ENCODE results near the gene IGF1R. TPM values are rescaled to one million over a fixed set of nuclear protein-coding genes. Genes with fewer than 3 reads are reported as not detected.

The IGF1R gene
- total and polyA plus RNA-seq, 2 of the 13 experiments (the other 11 are each of a cell fraction or from before 2014, with no cell fraction given) = 15.9 to 18.4 TPM

DNA sequence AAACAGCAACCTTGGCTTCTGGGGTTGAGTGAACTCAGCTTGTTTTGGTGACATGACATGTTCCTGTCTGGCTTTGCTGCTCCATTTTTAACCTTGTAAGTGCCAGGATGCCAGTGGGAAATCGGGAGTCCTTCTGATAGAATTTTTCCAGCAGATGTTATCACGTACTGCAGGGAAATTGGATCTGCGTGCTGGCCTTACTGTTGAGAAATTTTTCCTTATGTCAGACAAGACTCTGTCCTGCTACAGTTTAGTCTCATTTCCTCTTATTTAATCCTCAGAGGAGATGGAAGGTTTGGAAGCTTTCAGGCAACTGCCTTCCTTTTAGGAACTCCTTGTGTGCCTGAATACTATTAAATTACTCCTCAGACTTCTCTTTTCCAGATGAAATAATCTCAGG, 278.7 kb downstream of the IGF1R start:
- BruUV-seq (replicated peaks) = no TSS peak
- 97% methylated on average over 3 of the region's 3 CpGs for WGBS (ENCODE audit: low lambda C conversion rate)
- no peak for DNase-seq (ENCODE audit: low spot score)
- Histone ChIP-seq H3K79me2 (ENCODE audit: insufficient read depth, low read length) (no peaks in the 10 kb centered on the region), H3K27ac (ENCODE audit: extremely low read length, insufficient read depth, low read length) (no peak overlapping the region), H3K9ac (ENCODE audit: insufficient read depth, low read depth, low read length) (no peak overlapping the region), H3K4me2 (ENCODE audit: low read depth, low read length) (no peak overlapping the region), H2AFZ (ENCODE audit: low read length) (no peak overlapping the region), H3K9me3 (ENCODE audit: low read length) (no peaks in the 10 kb centered on the region), H3K27me3 (ENCODE audit: control insufficient read depth in 1 of 2, insufficient read depth in 2 of 2, low read length in 2 of 2) (no peaks in the 10 kb centered on the region), H3K36me3 (replicated peaks in 1 of 2; ENCODE audit: control insufficient read depth in 1 of 2, insufficient read depth in 2 of 2, low read length in 2 of 2) (peaks cover 34 to 71% of the 10 kb centered on the region in 2 experiments), H3K4me1 (ENCODE audit: insufficient read depth, low read length) (no peaks in the 10 kb centered on the region), H4K20me1 (ENCODE audit: insufficient read depth, low read length) (0 out of 2 replicates have a peak, but pooled peaks cover 6% of the 10 kb centered on the region), H3K4me3 (replicated peaks in 1 of 3; ENCODE audit: insufficient read depth in 1 of 3, low read depth in 2 of 3, low read length in 3 of 3) (no peak overlapping the region)
- POLR2A ChIA-PET = no interaction called here
- FAIRE-seq = no peak
- in situ Hi-C loops (cut with HindIII; ENCODE audit: extremely low pct_ligation_motif_present, low pct_unique_long_range_greater_than_20kb) = no loop called here
- no peak for TF ChIP-seq ZNF788 (CRISPR knock-in tag; IDR thresholded peaks at IDR 0.05; ENCODE audit: borderline replicate concordance)
- no peak for TF ChIP-seq ISL2 (CRISPR knock-in tag; IDR thresholded peaks at IDR 0.05)
- TF ChIP-seq IKZF5 (CRISPR knock-in tag; IDR thresholded peaks at IDR 0.05) = no peak
- TF ChIP-seq ZNF263 (CRISPR knock-in tag; IDR thresholded peaks at IDR 0.05) = no peak
- TF ChIP-seq ZNF790 (CRISPR knock-in tag; IDR thresholded peaks at IDR 0.05; ENCODE audit: borderline replicate concordance) = no peak
- TF ChIP-seq NPAS2 (CRISPR knock-in tag; IDR thresholded peaks at IDR 0.05; ENCODE audit: borderline replicate concordance) = no peak
- no peak for TF ChIP-seq SP1 (IDR thresholded peaks at IDR 0.05)
- TF ChIP-seq SP1 (CRISPR knock-in tag; IDR thresholded peaks at IDR 0.05) = no peak
- TF ChIP-seq, protein P1, sequence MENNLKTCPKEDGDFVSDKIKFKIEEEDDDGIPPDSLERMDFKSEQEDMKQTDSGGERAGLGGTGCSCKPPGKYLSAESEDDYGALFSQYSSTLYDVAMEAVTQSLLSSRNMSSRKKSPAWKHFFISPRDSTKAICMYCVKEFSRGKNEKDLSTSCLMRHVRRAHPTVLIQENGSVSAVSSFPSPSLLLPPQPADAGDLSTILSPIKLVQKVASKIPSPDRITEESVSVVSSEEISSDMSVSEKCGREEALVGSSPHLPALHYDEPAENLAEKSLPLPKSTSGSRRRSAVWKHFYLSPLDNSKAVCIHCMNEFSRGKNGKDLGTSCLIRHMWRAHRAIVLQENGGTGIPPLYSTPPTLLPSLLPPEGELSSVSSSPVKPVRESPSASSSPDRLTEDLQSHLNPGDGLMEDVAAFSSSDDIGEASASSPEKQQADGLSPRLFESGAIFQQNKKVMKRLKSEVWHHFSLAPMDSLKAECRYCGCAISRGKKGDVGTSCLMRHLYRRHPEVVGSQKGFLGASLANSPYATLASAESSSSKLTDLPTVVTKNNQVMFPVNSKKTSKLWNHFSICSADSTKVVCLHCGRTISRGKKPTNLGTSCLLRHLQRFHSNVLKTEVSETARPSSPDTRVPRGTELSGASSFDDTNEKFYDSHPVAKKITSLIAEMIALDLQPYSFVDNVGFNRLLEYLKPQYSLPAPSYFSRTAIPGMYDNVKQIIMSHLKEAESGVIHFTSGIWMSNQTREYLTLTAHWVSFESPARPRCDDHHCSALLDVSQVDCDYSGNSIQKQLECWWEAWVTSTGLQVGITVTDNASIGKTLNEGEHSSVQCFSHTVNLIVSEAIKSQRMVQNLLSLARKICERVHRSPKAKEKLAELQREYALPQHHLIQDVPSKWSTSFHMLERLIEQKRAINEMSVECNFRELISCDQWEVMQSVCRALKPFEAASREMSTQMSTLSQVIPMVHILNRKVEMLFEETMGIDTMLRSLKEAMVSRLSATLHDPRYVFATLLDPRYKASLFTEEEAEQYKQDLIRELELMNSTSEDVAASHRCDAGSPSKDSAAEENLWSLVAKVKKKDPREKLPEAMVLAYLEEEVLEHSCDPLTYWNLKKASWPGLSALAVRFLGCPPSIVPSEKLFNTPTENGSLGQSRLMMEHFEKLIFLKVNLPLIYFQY (CRISPR knock-in tag; IDR thresholded peaks at IDR 0.05; ENCODE audit: borderline replicate concordance) = no peak
- no peak for ATAC-seq
- intact Hi-C loops (cut with micrococcal nuclease; ENCODE audit: unreplicated experiment) = no loop called here
- CTCF ChIA-PET (ENCODE audit: low intra/inter-chr PET ratio, low total read pairs) = no interaction called here
